ENCODE measurements around the gene ALS2. TPM values are rescaled to one million over a fixed set of nuclear protein-coding genes. Genes with fewer than 3 reads are reported as not detected.

Gene ALS2
- total RNA-seq, 4 donors from 2014 or later = 14.4 to 23.5 (median 20.7) TPM

GRCh38 chr2:201790291-201790690 lies 9.6 kb upstream of the ALS2 start:
- TF ChIP-seq CTCF (IDR thresholded peaks at IDR 0.05; ENCODE audit: low read depth) = no peak

GRCh38 chr2:201789395-201789794 lies 8.7 kb upstream of the ALS2 start:
- no peak for TF ChIP-seq CTCF (IDR thresholded peaks at IDR 0.05; ENCODE audit: low read depth)

- no peak for TF ChIP-seq CTCF (IDR thresholded peaks at IDR 0.05; ENCODE audit: low read depth)
Measured at GRCh38 chr2:201788371-201788770, 7.6 kb upstream of the ALS2 start.

GRCh38 chr2:201786471-201786870 lies 5.7 kb upstream of the ALS2 start:
- no peak for TF ChIP-seq CTCF (IDR thresholded peaks at IDR 0.05; ENCODE audit: low read depth)

- TF ChIP-seq CTCF (IDR thresholded peaks at IDR 0.05; ENCODE audit: low read depth) = no peak
Measured at GRCh38 chr2:201785135-201785534, 4.4 kb upstream of the ALS2 start.

- TF ChIP-seq CTCF (IDR thresholded peaks at IDR 0.05; ENCODE audit: low read depth) = no peak
Measured at GRCh38 chr2:201784563-201784962, 3.8 kb upstream of the ALS2 start.

- TF ChIP-seq CTCF (IDR thresholded peaks at IDR 0.05; ENCODE audit: low read depth) = no peak
Measured at GRCh38 chr2:201781557-201782051, 871 bp upstream of the ALS2 start.
